ENCODE results near the gene KCNMB3. TPM values are rescaled to one million over a fixed set of nuclear protein-coding genes. Genes with fewer than 3 reads are reported as not detected.

KCNMB3 gene, protein sequence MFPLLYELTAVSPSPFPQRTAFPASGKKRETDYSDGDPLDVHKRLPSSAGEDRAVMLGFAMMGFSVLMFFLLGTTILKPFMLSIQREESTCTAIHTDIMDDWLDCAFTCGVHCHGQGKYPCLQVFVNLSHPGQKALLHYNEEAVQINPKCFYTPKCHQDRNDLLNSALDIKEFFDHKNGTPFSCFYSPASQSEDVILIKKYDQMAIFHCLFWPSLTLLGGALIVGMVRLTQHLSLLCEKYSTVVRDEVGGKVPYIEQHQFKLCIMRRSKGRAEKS
- total RNA-seq (1 to 10 TPM; 2.8 to 5.5 TPM), polyA plus RNA-seq (1 to 10 TPM in 1 of 2 donors, under 1 TPM in 1; 0.96 to 1.9 TPM)
- long read RNA-seq, donor 1: 0 reads
- long read RNA-seq, donor 2, partial matches to known transcripts: 0 of 1 reads
- long read RNA-seq, donor 2, other reads (novel, unspliced or antisense): 0 of 1 reads
- long read RNA-seq, donor 3, full-length matches to known transcripts: 1 of 1 reads
- long read RNA-seq, donor 3, partial matches to known transcripts: 0 of 1 reads
- long read RNA-seq, donor 3, other reads (novel, unspliced or antisense): 0 of 1 reads
- long read RNA-seq, donor 4, partial matches to known transcripts: 0 of 1 reads
- long read RNA-seq, donor 4, other reads (novel, unspliced or antisense): 0 of 1 reads
- long read RNA-seq, donor 5, partial matches to known transcripts: 0 of 1 reads
- long read RNA-seq, donor 5, other reads (novel, unspliced or antisense): 0 of 1 reads

GRCh38 chr3:179250803-179251476 lies at the start of gene KCNMB3:
KCNMB3 (minus strand) TSS chr3:179251114; CDS start chr3:179250990, 124 bp downstream.
- no peak for DNase-seq
- no peak for TF ChIP-seq CTCF (IDR thresholded peaks at IDR 0.05; ENCODE audit: control extremely low read depth, extremely low read depth)
- Histone ChIP-seq H3K27me3 (ENCODE audit: control insufficient read depth in 3 of 3, insufficient read depth in 3 of 3, low read length in 2 of 3) (no peaks in the 10 kb centered on the region), H3K36me3 (ENCODE audit: control insufficient read depth in 4 of 4, insufficient read depth in 4 of 4, low read length in 4 of 4) (peaks cover 0 to 14% (median 3%) of the 10 kb centered on the region in 4 donors), H3K4me1 (ENCODE audit: control insufficient read depth in 5 of 5, insufficient read depth in 5 of 5, low read length in 5 of 5) (no peaks in the 10 kb centered on the region), H3K4me3 (no peak within 1 kb of the TSS), H3K9ac (ENCODE audit: insufficient read depth in 1 of 2, low read length in 2 of 2) (no peak within 1 kb of the TSS), H3K27ac (ENCODE audit: low read depth in 1 of 2, low read length in 1 of 2) (no peak within 1 kb of the TSS), H3K9me3 (ENCODE audit: control insufficient read depth in 4 of 4, insufficient read depth in 3 of 4, low read length in 3 of 4) (no peaks in the 10 kb centered on the region)
- no peak for ATAC-seq (ENCODE audit: insufficient read depth, low FRiP score)
- WGBS, 2 donors: 82 to 89% methylated on average over 6 of the region's 6 CpGs

DNA sequence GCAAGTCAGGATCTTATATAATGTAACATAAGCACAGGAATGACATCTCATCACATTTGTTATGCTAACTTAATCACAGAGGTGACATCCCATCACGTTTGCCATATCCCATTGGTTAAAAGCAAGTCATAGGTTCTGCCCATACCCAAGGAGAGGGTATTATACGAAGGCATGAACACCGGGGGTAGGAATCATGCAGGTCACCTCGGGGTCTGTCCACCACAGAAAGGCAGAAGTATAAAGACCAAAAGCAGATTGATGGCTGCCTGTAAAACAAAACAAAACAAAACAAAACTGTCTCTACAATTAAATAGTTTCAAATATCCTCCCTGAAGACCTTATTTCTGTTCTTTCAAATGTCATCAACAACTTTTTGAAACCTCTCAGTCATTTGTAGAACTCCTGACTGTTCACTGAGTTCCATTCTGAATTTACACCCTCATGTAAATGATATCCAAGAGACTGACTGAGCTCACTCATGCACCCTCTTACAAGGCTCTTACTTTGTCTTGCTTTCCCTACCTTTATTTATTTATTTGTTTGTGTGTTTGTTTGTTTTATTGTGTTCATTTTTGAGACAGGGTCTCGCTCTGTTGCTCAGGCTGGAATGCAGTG lies 49.2 kb upstream of the KCNMB3 start:
- WGBS, 2 donors: 83 to 87% methylated on average over 5 of the region's 5 CpGs
- Histone ChIP-seq H3K27ac (ENCODE audit: low read depth in 1 of 2, low read length in 1 of 2) (no peak overlapping the region), H3K9ac (ENCODE audit: insufficient read depth in 1 of 2, low read length in 2 of 2) (no peak overlapping the region), H3K4me3 (no peak overlapping the region), H3K4me1 (ENCODE audit: control insufficient read depth in 5 of 5, insufficient read depth in 5 of 5, low read length in 5 of 5) (no peaks in the 10 kb centered on the region), H3K36me3 (ENCODE audit: control insufficient read depth in 4 of 4, insufficient read depth in 4 of 4, low read length in 4 of 4) (no peaks in the 10 kb centered on the region), H3K27me3 (ENCODE audit: control insufficient read depth in 3 of 3, insufficient read depth in 3 of 3, low read length in 2 of 3) (no peaks in the 10 kb centered on the region), H3K9me3 (ENCODE audit: control insufficient read depth in 4 of 4, insufficient read depth in 3 of 4, low read length in 3 of 4) (no peaks in the 10 kb centered on the region)
- TF ChIP-seq CTCF (IDR thresholded peaks at IDR 0.05; ENCODE audit: control extremely low read depth, extremely low read depth): no peak
- DNase-seq (no peak), ATAC-seq (ENCODE audit: insufficient read depth, low FRiP score) (no peak)

GRCh38 chr3:179299316-179299715 lies 48.4 kb upstream of the KCNMB3 start:
- H3K36me3 ChIP-seq (ENCODE audit: control insufficient read depth in 4 of 4, insufficient read depth in 4 of 4, low read length in 4 of 4): no peaks in the 10 kb centered on the region
- H3K27ac ChIP-seq (ENCODE audit: low read depth in 1 of 2, low read length in 1 of 2): no peak overlapping the region
- no peak overlapping the region for H3K9ac ChIP-seq (ENCODE audit: insufficient read depth in 1 of 2, low read length in 2 of 2)
- no peak for DNase-seq
- 94 to 95% methylated on average over 2 of the region's 2 CpGs for WGBS, 2 donors
- no peaks in the 10 kb centered on the region for H3K27me3 ChIP-seq (ENCODE audit: control insufficient read depth in 3 of 3, insufficient read depth in 3 of 3, low read length in 2 of 3)
- no peak for ATAC-seq (ENCODE audit: insufficient read depth, low FRiP score)
- H3K4me1 ChIP-seq (ENCODE audit: control insufficient read depth in 5 of 5, insufficient read depth in 5 of 5, low read length in 5 of 5): no peaks in the 10 kb centered on the region
- no peaks in the 10 kb centered on the region for H3K9me3 ChIP-seq (ENCODE audit: control insufficient read depth in 4 of 4, insufficient read depth in 3 of 4, low read length in 3 of 4)
- no peak overlapping the region for H3K4me3 ChIP-seq
- TF ChIP-seq CTCF (IDR thresholded peaks at IDR 0.05; ENCODE audit: control extremely low read depth, extremely low read depth): no peak
